Endothelial cell (in vitro differentiated cells): Measurements from ENCODE around the gene AHRR. TPM values are rescaled to one million over a fixed set of nuclear protein-coding genes. Genes with fewer than 3 reads are reported as not detected.

Experiments
- DNase-seq: peaks from one replicate; pipeline ENCODE4 v3.0.0; 2021; ENCODE audit warnings: low spot score
- H3K27ac Mint-ChIP-seq: one replicate; pipeline ENCODE4 v1.8.0; 2021; ENCODE audit warnings: mixed read lengths, inconsistent platforms; ENCODE audit not compliant: unreplicated experiment
- H3K27me3 Mint-ChIP-seq: one replicate; pipeline ENCODE4 v1.8.0; 2021; ENCODE audit warnings: mild to moderate bottlenecking, moderate library complexity, mixed read lengths, inconsistent platforms; ENCODE audit not compliant: unreplicated experiment
- H3K36me3 Mint-ChIP-seq: one replicate; pipeline ENCODE4 v1.8.0; 2021; ENCODE audit warnings: mild to moderate bottlenecking, low read depth, mixed read lengths, inconsistent platforms; ENCODE audit not compliant: unreplicated experiment
- H3K4me1 Mint-ChIP-seq: one replicate; pipeline ENCODE4 v1.8.0; 2021; ENCODE audit warnings: mild to moderate bottlenecking, mixed read lengths, inconsistent platforms; ENCODE audit not compliant: unreplicated experiment
- H3K4me3 Mint-ChIP-seq: one replicate; pipeline ENCODE4 v1.8.0; 2021; ENCODE audit warnings: mild to moderate bottlenecking, mixed read lengths, inconsistent platforms; ENCODE audit not compliant: unreplicated experiment
- H3K9me3 Mint-ChIP-seq: one replicate; pipeline ENCODE4 v1.8.0; 2021; ENCODE audit warnings: mixed read lengths, inconsistent platforms; ENCODE audit not compliant: unreplicated experiment
- CTCF ChIP-seq: fragments of 200-600 bp; sonication (generic); IDR thresholded peaks from one replicate; pipeline ENCODE4 v1.5.0; 2021; ENCODE audit warnings: antibody characterized with exemption; ENCODE audit not compliant: unreplicated experiment
- total RNA-seq: library from RNA; stranded (reverse); fragmentation: NEBNext Ultra II Directional; extraction: Animal tissue kit (Norgen Biotek cat#: 25700); gene quantifications from one replicate; pipeline ENCODE4 v1.2.1, GENCODE V29; 2021; ENCODE audit not compliant: unreplicated experiment

AHRR gene
- total RNA-seq, 1 donor from 2014 or later, result 8.7 TPM

- Mint-ChIP-seq H3K9me3 (no peaks in the 10 kb centered on the region), H3K27me3 (peaks cover 4% of the 10 kb centered on the region), H3K36me3 (peaks cover 6% of the 10 kb centered on the region), H3K4me1 (peaks cover 10% of the 10 kb centered on the region), H3K27ac (no peak overlapping the region), H3K4me3 (no peak overlapping the region)
- TF ChIP-seq CTCF, result no peak
- no peak for DNase-seq
Observed at GRCh38 chr5:385321-385720, 63.8 kb downstream of the AHRR start.

- DNase-seq, result no peak
- H3K27ac Mint-ChIP-seq, result no peak overlapping the region
- H3K4me1 Mint-ChIP-seq, result peaks cover 13% of the 10 kb centered on the region
- H3K27me3 Mint-ChIP-seq, result peaks cover 4% of the 10 kb centered on the region
- no peaks in the 10 kb centered on the region for H3K9me3 Mint-ChIP-seq
- no peak for TF ChIP-seq CTCF
- peaks cover 4% of the 10 kb centered on the region for H3K36me3 Mint-ChIP-seq
- no peak overlapping the region for H3K4me3 Mint-ChIP-seq
Observed at GRCh38 chr5:386432-387341, 65.2 kb downstream of the AHRR start.

GRCh38 chr5:387491-388265 lies 66.2 kb downstream of the AHRR start:
- peaks cover 8% of the 10 kb centered on the region for H3K27me3 Mint-ChIP-seq
- peaks cover 17% of the 10 kb centered on the region for H3K4me1 Mint-ChIP-seq
- no peak for TF ChIP-seq CTCF
- H3K27ac Mint-ChIP-seq, result no peak overlapping the region
- no peak overlapping the region for H3K4me3 Mint-ChIP-seq
- H3K9me3 Mint-ChIP-seq, result no peaks in the 10 kb centered on the region
- DNase-seq, result no peak
- peaks cover 8% of the 10 kb centered on the region for H3K36me3 Mint-ChIP-seq

GRCh38 chr5:388266-389196 lies 67.0 kb downstream of the AHRR start:
- Mint-ChIP-seq H3K9me3 (no peaks in the 10 kb centered on the region), H3K36me3 (peaks cover 15% of the 10 kb centered on the region), H3K4me3 (no peak overlapping the region)

More at GRCh38 chr5:388266-389196, 67.0 kb downstream of the AHRR start:
- peak overlapping the region; percentile 71 for H3K27ac Mint-ChIP-seq
- no peak for TF ChIP-seq CTCF
- no peak for DNase-seq
- H3K27me3 Mint-ChIP-seq, result peaks cover 14% of the 10 kb centered on the region
- peaks cover 24% of the 10 kb centered on the region for H3K4me1 Mint-ChIP-seq
